GM18517 (cell line): ENCODE results near the gene MMP13.
A peak's percentile ranks its signal among the peaks of the same experiment; 100 is the strongest.

Experiments
- ATAC-seq: cut with Tn5 transposase; IDR thresholded peaks from one replicate; pipeline ENCODE4 v1.9.1; 2021; ENCODE audit warnings: mild to moderate bottlenecking, moderate library complexity; ENCODE audit not compliant: unreplicated experiment

MMP13 gene

GRCh38 chr11:102936864-102937509 lies 18.5 kb downstream of the MMP13 start:
- no peak for ATAC-seq

- ATAC-seq, result no peak
These were observed 20.0 kb downstream of the MMP13 start for GRCh38 chr11:102935514-102935913.

GRCh38 chr11:102934735-102935134 lies 20.8 kb downstream of the MMP13 start:
- ATAC-seq, result no peak

GRCh38 chr11:102933627-102934026 lies 21.9 kb downstream of the MMP13 start:
- no peak for ATAC-seq

- no peak for ATAC-seq
These were observed 22.9 kb downstream of the MMP13 start for GRCh38 chr11:102932678-102933077.

- ATAC-seq, result no peak
These were observed 25.1 kb downstream of the MMP13 start for GRCh38 chr11:102930451-102930850.

- no peak for ATAC-seq
These were observed 25.6 kb downstream of the MMP13 start for GRCh38 chr11:102929972-102930371.

- no peak for ATAC-seq
These were observed 26.4 kb downstream of the MMP13 start for GRCh38 chr11:102929166-102929565.

GRCh38 chr11:102928247-102928646 lies 27.3 kb downstream of the MMP13 start:
- ATAC-seq, result no peak

GRCh38 chr11:102927624-102927990 lies 27.9 kb downstream of the MMP13 start:
- no peak for ATAC-seq

- no peak for ATAC-seq
These were observed 28.4 kb downstream of the MMP13 start for GRCh38 chr11:102926961-102927623.

GRCh38 chr11:102926517-102926916 lies 29.0 kb downstream of the MMP13 start:
- no peak for ATAC-seq

GRCh38 chr11:102925988-102926387 lies 29.5 kb downstream of the MMP13 start:
- no peak for ATAC-seq

- ATAC-seq, result no peak
These were observed 30.6 kb downstream of the MMP13 start for GRCh38 chr11:102924851-102925380.

GRCh38 chr11:102921587-102922220 lies 33.8 kb downstream of the MMP13 start:
- no peak for ATAC-seq

- ATAC-seq, result peak; percentile 90
These were observed 35.3 kb downstream of the MMP13 start for GRCh38 chr11:102920118-102920684.

- ATAC-seq, result no peak
These were observed 40.5 kb downstream of the MMP13 start for GRCh38 chr11:102915044-102915375.

GRCh38 chr11:102914238-102915043 lies 41.1 kb downstream of the MMP13 start:
- no peak for ATAC-seq

- no peak for ATAC-seq
These were observed 43.1 kb downstream of the MMP13 start for GRCh38 chr11:102912482-102912830.

GRCh38 chr11:102911758-102912481 lies 43.6 kb downstream of the MMP13 start:
- no peak for ATAC-seq
